ENCODE results near the gene FBXO21. TPM values are rescaled to one million over a fixed set of nuclear protein-coding genes. Genes with fewer than 3 reads are reported as not detected.
A peak's percentile ranks its signal among the peaks of the same experiment; 100 is the strongest.

FBXO21 gene
- polyA plus RNA-seq, 3 donors = 7.7 to 19.1 (median 17.2) TPM

GRCh38 chr12:117119592-117120198 is 70.6 kb downstream of the FBXO21 start:
- Histone ChIP-seq H3K4me2 (replicated peaks; ENCODE audit: extremely low read depth, low read length, poor library complexity, severe bottlenecking) (no peak overlapping the region), H3K36me3 (replicated peaks in 1 of 2; ENCODE audit: control insufficient read depth in 1 of 2, insufficient read depth in 2 of 2, low read length in 2 of 2) (no peaks in the 10 kb centered on the region), H4K20me1 (ENCODE audit: insufficient read depth, low read length) (no peaks in the 10 kb centered on the region), H3K9me3 (replicated peaks in 1 of 2; ENCODE audit: control insufficient read depth in 1 of 2, insufficient read depth in 1 of 2, low read length in 2 of 2) (no peaks in the 10 kb centered on the region), H3K4me1 (ENCODE audit: control insufficient read depth in 1 of 2, insufficient read depth in 2 of 2, low read length in 2 of 2) (peaks cover 17 to 18% of the 10 kb centered on the region in 2 donors), H3K4me3 (replicated peaks in 1 of 3; ENCODE audit: low read depth in 2 of 3, low read length in 3 of 3) (no peak overlapping the region), H3K79me2 (ENCODE audit: insufficient read depth, low read length) (no peaks in the 10 kb centered on the region), H3K27me3 (ENCODE audit: control insufficient read depth in 2 of 2, insufficient read depth in 2 of 2, low read length in 2 of 2) (no peaks in the 10 kb centered on the region), H2AFZ (ENCODE audit: insufficient read depth, low read depth, low read length, poor library complexity, severe bottlenecking) (peak overlapping the region; percentile 44), H3K27ac (ENCODE audit: low read depth in 1 of 2, low read length in 2 of 2) (no peak overlapping the region), H3K9ac (ENCODE audit: insufficient read depth, low read length, poor library complexity, severe bottlenecking) (no peak overlapping the region)
- no peak overlapping the region for H3K4me3 Mint-ChIP-seq
- DNase-seq = peak in 2 of 3 donors; percentile 25 to 32
- intact Hi-C loops (cut with micrococcal nuclease) = loop anchor here (1.0 to 2.0 kb wide), 2 partner anchors 93 to 95 kb away; no protein-coding TSS in a partner anchor
- H3K27ac Mint-ChIP-seq = no peak overlapping the region
- TF ChIP-seq CTCF (IDR thresholded peaks at IDR 0.05) = peak; percentile 88
- 45% methylated on average over 4 of the region's 6 CpGs for WGBS (ENCODE audit: insufficient coverage)
- no peaks in the 10 kb centered on the region for H3K36me3 Mint-ChIP-seq
- peaks cover 0 to 2% (median 0%) of the 10 kb centered on the region in 7 donors for H3K9me3 Mint-ChIP-seq
- H3K4me1 Mint-ChIP-seq = peaks cover 23% of the 10 kb centered on the region
- H3K27me3 Mint-ChIP-seq (ENCODE audit: low read depth in 3 of 3) = peaks cover 0 to 3% (median 0%) of the 10 kb centered on the region in 3 donors

GRCh38 chr12:117118838-117119591 is 71.3 kb downstream of the FBXO21 start:
- peaks cover 0 to 2% (median 0%) of the 10 kb centered on the region in 7 donors for H3K9me3 Mint-ChIP-seq
- no peaks in the 10 kb centered on the region for H3K36me3 Mint-ChIP-seq
- H3K36me3 ChIP-seq (replicated peaks in 1 of 2; ENCODE audit: control insufficient read depth in 1 of 2, insufficient read depth in 2 of 2, low read length in 2 of 2) = no peaks in the 10 kb centered on the region
- H3K27ac Mint-ChIP-seq = no peak overlapping the region
- H3K79me2 ChIP-seq (ENCODE audit: insufficient read depth, low read length) = no peaks in the 10 kb centered on the region
- intact Hi-C loops (cut with micrococcal nuclease) = loop anchor here (1.0 to 2.0 kb wide), 2 partner anchors 93 to 94 kb away; no protein-coding TSS in a partner anchor
- no peak overlapping the region for H3K4me2 ChIP-seq (replicated peaks; ENCODE audit: extremely low read depth, low read length, poor library complexity, severe bottlenecking)
- TF ChIP-seq CTCF (IDR thresholded peaks at IDR 0.05) = no peak
- peaks cover 17 to 18% of the 10 kb centered on the region in 2 donors for H3K4me1 ChIP-seq (ENCODE audit: control insufficient read depth in 1 of 2, insufficient read depth in 2 of 2, low read length in 2 of 2)
- H3K9ac ChIP-seq (ENCODE audit: insufficient read depth, low read length, poor library complexity, severe bottlenecking) = no peak overlapping the region
- DNase-seq = no peak
- 82% methylated on average over 12 of the region's 18 CpGs for WGBS (ENCODE audit: insufficient coverage)
- peaks cover 23% of the 10 kb centered on the region for H3K4me1 Mint-ChIP-seq
- H3K9me3 ChIP-seq (replicated peaks in 1 of 2; ENCODE audit: control insufficient read depth in 1 of 2, insufficient read depth in 1 of 2, low read length in 2 of 2) = no peaks in the 10 kb centered on the region
- H3K27ac ChIP-seq (ENCODE audit: low read depth in 1 of 2, low read length in 2 of 2) = no peak overlapping the region
- no peak overlapping the region for H3K4me3 ChIP-seq (replicated peaks in 1 of 3; ENCODE audit: low read depth in 2 of 3, low read length in 3 of 3)
- H3K4me3 Mint-ChIP-seq = no peak overlapping the region
- H2AFZ ChIP-seq (ENCODE audit: insufficient read depth, low read depth, low read length, poor library complexity, severe bottlenecking) = peak overlapping the region; percentile 44
- no peaks in the 10 kb centered on the region for H3K27me3 ChIP-seq (ENCODE audit: control insufficient read depth in 2 of 2, insufficient read depth in 2 of 2, low read length in 2 of 2)
- peaks cover 0 to 3% (median 0%) of the 10 kb centered on the region in 3 donors for H3K27me3 Mint-ChIP-seq (ENCODE audit: low read depth in 3 of 3)
- H4K20me1 ChIP-seq (ENCODE audit: insufficient read depth, low read length) = no peaks in the 10 kb centered on the region
